Upper lobe of left lung (tissue), 4 donors: ENCODE data around the gene DHRS7B.

Experiments
- EP300 ChIP-seq, 4 donors: sonication (generic); formaldehyde crosslinking; IDR thresholded peaks; one replicate each; pipeline ENCODE4 v1.5.1; 2017; ENCODE audit warnings: antibody characterized with exemption in 4 of 4, control low read depth in 2 of 4
- POLR2A ChIP-seq, 4 donors: fragments of 450-650 bp; IDR thresholded peaks; one replicate each; pipeline ENCODE4 v1.5.1; 2016 to 2017; ENCODE audit warnings: antibody characterized with exemption in 4 of 4, mild to moderate bottlenecking in 2 of 4
- POLR2AphosphoS5 ChIP-seq, 2 donors: sonication (generic); formaldehyde crosslinking; IDR thresholded peaks; one replicate each; pipeline ENCODE4 v1.5.1; 2017; ENCODE audit warnings: antibody characterized with exemption in 2 of 2
- TF ChIP-seq, protein P1 (sequence below), 6 experiments: fragments of 450-650 bp in 4 of 6; fragments of 200-600 bp in 2 of 6; sonication (generic) in 2 of 6; IDR thresholded peaks; one replicate each; pipeline ENCODE4 v1.5.1; 2016 to 2019; ENCODE audit warnings: antibody characterized with exemption in 6 of 6

DNA sequence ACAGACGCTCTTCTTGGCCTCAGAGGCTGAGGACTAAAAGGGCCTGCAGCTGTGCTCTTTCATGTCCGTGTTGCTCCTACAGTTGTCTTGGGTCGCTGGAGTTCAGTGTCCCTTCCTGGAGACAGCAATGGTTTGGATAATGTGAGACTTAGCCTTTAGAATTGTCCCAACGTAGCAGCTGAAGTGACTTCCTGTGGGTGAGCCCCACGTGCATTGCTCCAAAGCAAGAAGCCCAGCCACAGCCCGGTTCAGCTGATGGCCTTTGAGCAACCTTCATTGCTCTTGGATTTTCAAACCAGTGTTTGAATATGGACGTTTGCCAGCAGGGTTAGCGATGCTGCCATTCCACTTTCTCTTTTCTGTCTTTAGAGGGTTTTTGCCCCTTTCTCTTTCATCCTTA is 67.5 kb downstream of the DHRS7B start:
- peak in 1 of 2 donors; percentile 25 for TF ChIP-seq POLR2AphosphoS5 (IDR thresholded peaks at IDR 0.05)
- TF ChIP-seq POLR2A (IDR thresholded peaks at IDR 0.05) = no peak
- TF ChIP-seq, protein P1, sequence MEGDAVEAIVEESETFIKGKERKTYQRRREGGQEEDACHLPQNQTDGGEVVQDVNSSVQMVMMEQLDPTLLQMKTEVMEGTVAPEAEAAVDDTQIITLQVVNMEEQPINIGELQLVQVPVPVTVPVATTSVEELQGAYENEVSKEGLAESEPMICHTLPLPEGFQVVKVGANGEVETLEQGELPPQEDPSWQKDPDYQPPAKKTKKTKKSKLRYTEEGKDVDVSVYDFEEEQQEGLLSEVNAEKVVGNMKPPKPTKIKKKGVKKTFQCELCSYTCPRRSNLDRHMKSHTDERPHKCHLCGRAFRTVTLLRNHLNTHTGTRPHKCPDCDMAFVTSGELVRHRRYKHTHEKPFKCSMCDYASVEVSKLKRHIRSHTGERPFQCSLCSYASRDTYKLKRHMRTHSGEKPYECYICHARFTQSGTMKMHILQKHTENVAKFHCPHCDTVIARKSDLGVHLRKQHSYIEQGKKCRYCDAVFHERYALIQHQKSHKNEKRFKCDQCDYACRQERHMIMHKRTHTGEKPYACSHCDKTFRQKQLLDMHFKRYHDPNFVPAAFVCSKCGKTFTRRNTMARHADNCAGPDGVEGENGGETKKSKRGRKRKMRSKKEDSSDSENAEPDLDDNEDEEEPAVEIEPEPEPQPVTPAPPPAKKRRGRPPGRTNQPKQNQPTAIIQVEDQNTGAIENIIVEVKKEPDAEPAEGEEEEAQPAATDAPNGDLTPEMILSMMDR (IDR thresholded peaks at IDR 0.05) = no peak
- TF ChIP-seq EP300 (IDR thresholded peaks at IDR 0.05) = no peak
